PC-9 (cell line): Measurements from ENCODE around the gene SLC25A10. TPM values are rescaled to one million over a fixed set of nuclear protein-coding genes. Genes with fewer than 3 reads are reported as not detected.

ENCODE experiments used
- Bru-seq: library from RNA; stranded (reverse); fragments of 400-500 nt; gene quantifications from one replicate; lab custom pipeline; 2021; lab: Mats Ljungman, UMichigan
- BruChase-seq, 2 experiments: library from RNA; stranded (reverse); fragments of 400-500 nt; gene quantifications; one replicate each; lab custom pipeline; 2021; lab: Mats Ljungman, UMichigan
- BruUV-seq: library from RNA; stranded (reverse); fragments of 400-500 nt; replicated peaks from 2 replicates; lab custom pipeline; 2021; lab: Mats Ljungman, UMichigan
- CTCF ChIA-PET: fragments of 300-600 bp; sonication (Branson Sonifier 250); formaldehyde crosslinking; loops from one replicate; lab custom pipeline; 2022; ENCODE audit warnings: antibody characterized with exemption; lab: Charles Lee
- POLR2A ChIA-PET: fragments of 300-600 bp; sonication (Branson Sonifier 250); formaldehyde crosslinking; loops from one replicate; lab custom pipeline; 2022; ENCODE audit warnings: antibody characterized with exemption; ENCODE audit not compliant: unreplicated experiment; lab: Charles Lee
- DNase-seq, 2 experiments: peaks; one replicate each; pipeline versions ENCODE4 v3.0.0 to v3.0.0-alpha.2; 2015 to 2022; ENCODE audit warnings: mixed read lengths in 1 of 2
- H2AFZ ChIP-seq: fragments of 200-600 bp; sonication (generic); 2 replicates; pipeline ENCODE4 v1.8.1; 2017; ENCODE audit warnings: antibody characterized with exemption
- H3F3A ChIP-seq: fragments of 200-600 bp; sonication (generic); 2 replicates; pipeline ENCODE4 v1.8.1; 2017; ENCODE audit warnings: antibody characterized with exemption, mild to moderate bottlenecking, low read depth; ENCODE audit not compliant: insufficient read depth
- H3K27ac ChIP-seq: fragments of 200-600 bp; sonication (generic); 2 replicates; pipeline ENCODE4 v1.6.1; 2016; ENCODE audit warnings: mixed run types
- H3K27me3 ChIP-seq: fragments of 200-600 bp; sonication (generic); 2 replicates; pipeline ENCODE4 v1.6.1; 2016; ENCODE audit warnings: low read depth, mixed run types; ENCODE audit not compliant: insufficient read depth
- H3K36me3 ChIP-seq: fragments of 200-600 bp; sonication (generic); 2 replicates; pipeline ENCODE4 v1.6.1; 2016; ENCODE audit warnings: low read depth, mixed run types
- H3K4me1 ChIP-seq: fragments of 200-600 bp; sonication (generic); replicated peaks from 2 replicates; pipeline ENCODE4 v1.6.1; 2016; ENCODE audit warnings: mixed run types; ENCODE audit not compliant: insufficient read depth
- H3K4me2 ChIP-seq: fragments of 200-600 bp; sonication (generic); 2 replicates; pipeline ENCODE4 v1.6.1; 2017; ENCODE audit warnings: mixed run types
- H3K4me3 ChIP-seq: fragments of 200-600 bp; sonication (generic); 2 replicates; pipeline ENCODE4 v1.6.1; 2016; ENCODE audit warnings: mixed run types
- H3K79me2 ChIP-seq: fragments of 200-600 bp; sonication (generic); 2 replicates; pipeline ENCODE4 v1.6.1; 2017; ENCODE audit warnings: low read depth, mixed run types
- H3K9me2 ChIP-seq: fragments of 200-600 bp; sonication (generic); 2 replicates; pipeline ENCODE4 v1.8.1; 2017; ENCODE audit warnings: mild to moderate bottlenecking; ENCODE audit not compliant: insufficient read depth
- H3K9me3 ChIP-seq: fragments of 200-600 bp; sonication (generic); 2 replicates; pipeline ENCODE4 v1.8.1; 2016; ENCODE audit warnings: low read depth; ENCODE audit not compliant: insufficient read depth
- H4K20me1 ChIP-seq: fragments of 200-600 bp; sonication (generic); 2 replicates; pipeline ENCODE4 v1.8.1; 2017; ENCODE audit not compliant: insufficient read depth
- CTCF ChIP-seq: fragments of 200-600 bp; sonication (generic); conservative IDR thresholded peaks from 2 replicates; pipeline ENCODE4 v1.6.1; 2017; ENCODE audit warnings: mixed run types, antibody characterized with exemption, mild to moderate bottlenecking, moderate library complexity
- EZH2 ChIP-seq: fragments of 200-600 bp; sonication (generic); IDR thresholded peaks from 2 replicates; pipeline ENCODE4 v1.8.0; 2017; ENCODE audit warnings: antibody characterized with exemption, low read depth
- intact Hi-C: fragments of 100-400 bp; cut with micrococcal nuclease; formaldehyde crosslinking; loops from one replicate; pipeline ENCODE4 v1.10.0; 2022; ENCODE audit not compliant: unreplicated experiment
- long read RNA-seq: library from polyadenylated mRNA; stranded (forward); transcript quantifications from one replicate; pipeline ENCODE4 v2.0.0, GENCODE V29; 2022
- total RNA-seq: library from RNA; stranded (reverse); gene quantifications from 2 replicates; pipeline ENCODE4 v1.2.3, GENCODE V29; 2021

SLC25A10 gene
- total RNA-seq (83.6 and 86.5 TPM in 2 replicates), Bru-seq, nascent RNA (percentile 68 among the genes with signal in this experiment), BruChase-seq, experiment 1, labeled RNA remaining after a 2-hour chase (percentile 78 among the genes with signal in this experiment), BruChase-seq, experiment 2, labeled RNA remaining after a 6-hour chase (percentile 92 among the genes with signal in this experiment)
- long read RNA-seq, transcript SLC25A10-207 (12 exons, 1,523 nt) = minor isoform, 10 of 202 reads
- long read RNA-seq, transcript SLC25A10-202 (11 exons, 1,885 nt) = major isoform, 88 of 202 reads
- long read RNA-seq, partial matches to known transcripts = 88 of 202 reads
- long read RNA-seq, other reads (novel, unspliced or antisense) = 12 of 202 reads

GRCh38 chr17:81711814-81712467 is at the start of gene SLC25A10:
Gene SLC25A10 (plus strand): TSS chr17:81712284. CDS start chr17:81712427, 143 bp downstream.
- POLR2A ChIA-PET = interaction anchor here (0.6 to 0.7 kb wide), 3 partner anchors 9 to 365 kb away, joined by 3 to 18 read pairs (median 14); no protein-coding TSS in a partner anchor
- Histone ChIP-seq H3K79me2 (peaks cover 27% of the 10 kb centered on the region), H3K4me1 (peaks cover 24% of the 10 kb centered on the region), H3K27me3 (no peaks in the 10 kb centered on the region), H2AFZ (no peak within 1 kb of the TSS), H3K4me3 (peak within 1 kb of the TSS; percentile 77), H4K20me1 (0 out of 2 replicates have a peak, but pooled peaks cover 3% of the 10 kb centered on the region), H3K27ac (peak within 1 kb of the TSS; percentile 50), H3K4me2 (peak within 1 kb of the TSS; percentile 88), H3K9me2 (no peaks in the 10 kb centered on the region), H3K9me3 (no peaks in the 10 kb centered on the region), H3F3A (peaks cover 26% of the 10 kb centered on the region; the same call in 1 of the 2 replicates), H3K36me3 (no peaks in the 10 kb centered on the region)
- no TSS peak for BruUV-seq
- CTCF ChIA-PET = no interaction called here
- no peak for TF ChIP-seq EZH2
- no peak for TF ChIP-seq CTCF
- DNase-seq = peak; percentile 75 to 96
- intact Hi-C loops = loop anchor here (2.0 to 5.0 kb wide), 2 partner anchors 75 to 149 kb away; partner anchors contain the start of genes NPLOC4, P4HB and TSPAN10

GRCh38 chr17:81664051-81664470 is 48.0 kb upstream of the SLC25A10 start:
- Histone ChIP-seq H3F3A (peaks cover 26% of the 10 kb centered on the region), H3K4me2 (no peak overlapping the region), H4K20me1 (no peaks in the 10 kb centered on the region), H3K27me3 (no peaks in the 10 kb centered on the region), H3K79me2 (peaks cover 37% of the 10 kb centered on the region), H3K4me1 (peaks cover 27% of the 10 kb centered on the region), H3K36me3 (no peaks in the 10 kb centered on the region), H3K4me3 (no peak overlapping the region), H2AFZ (no peak overlapping the region), H3K9me3 (no peaks in the 10 kb centered on the region), H3K9me2 (no peaks in the 10 kb centered on the region), H3K27ac (no peak overlapping the region)
- no peak for DNase-seq
- no peak for TF ChIP-seq EZH2
- no peak for TF ChIP-seq CTCF
- CTCF ChIA-PET = no interaction called here
- intact Hi-C loops = no loop called here
- no TSS peak for BruUV-seq
- POLR2A ChIA-PET = interaction anchor here (0.7 kb wide), 1 partner anchor 169 kb away, joined by 6 read pairs; the partner anchor contains the start of gene MCRIP1
